Panc1 (cell line): Measurements from ENCODE around the gene DNAJA1.

Experiments used
- CTCF ChIP-seq: fragments of 450-650 bp; IDR thresholded peaks from 2 replicates; pipeline ENCODE4 v1.5.1; 2017; ENCODE audit warnings: mild to moderate bottlenecking
- SIN3A ChIP-seq: IDR thresholded peaks from 2 replicates; pipeline ENCODE4 v1.6.1; 2012; ENCODE audit warnings: low read depth, mild to moderate bottlenecking, low read length, moderate library complexity, borderline replicate concordance; ENCODE audit not compliant: insufficient read depth

- no peak for TF ChIP-seq CTCF
- no peak for TF ChIP-seq SIN3A
These were observed 4.2 kb downstream of the DNAJA1 start for GRCh38 chr9:33029231-33029786.
